ENCODE data around the gene SLC15A1.
"Not testable (repeated sequence)": the region's sequence is repeated elsewhere in the genome, so short reads cannot be mapped to it uniquely, and the experiment has no call there.

SLC15A1 gene

GRCh38 chr13:98755729-98756128, 3.3 kb upstream of the SLC15A1 start:
- CTCF ChIA-PET = no interaction called here
- DNase-seq (ENCODE audit: extremely low spot score) = no peak
- POLR2A ChIA-PET = no interaction called here
- TF ChIP-seq CTCF (IDR thresholded peaks at IDR 0.05; ENCODE audit: control extremely low read depth, extremely low read depth, low read depth, missing control alignments) = no peak

GRCh38 chr13:98755116-98755515, 2.6 kb upstream of the SLC15A1 start:
- ChIA-PET CTCF (no interaction called here), POLR2A (no interaction called here)
- TF ChIP-seq CTCF (IDR thresholded peaks at IDR 0.05; ENCODE audit: control extremely low read depth, extremely low read depth, low read depth, missing control alignments) = no peak
- DNase-seq (ENCODE audit: extremely low spot score) = no peak

GRCh38 chr13:98754468-98754867, 2.0 kb upstream of the SLC15A1 start:
- POLR2A ChIA-PET; DNase-seq (ENCODE audit: extremely low spot score); CTCF ChIA-PET: not testable (repeated sequence)

- no peak for TF ChIP-seq CTCF (IDR thresholded peaks at IDR 0.05; ENCODE audit: control extremely low read depth, extremely low read depth, low read depth, missing control alignments)
- CTCF ChIA-PET = no interaction called here
- no peak for DNase-seq (ENCODE audit: extremely low spot score)
- POLR2A ChIA-PET = no interaction called here
These were observed 508 bp downstream of the SLC15A1 start for GRCh38 chr13:98751861-98752466.

- ChIA-PET CTCF (no interaction called here), POLR2A (no interaction called here)
- no peak for DNase-seq (ENCODE audit: extremely low spot score)
- no peak for TF ChIP-seq CTCF (IDR thresholded peaks at IDR 0.05; ENCODE audit: control extremely low read depth, extremely low read depth, low read depth, missing control alignments)
These were observed 1.1 kb downstream of the SLC15A1 start for GRCh38 chr13:98751367-98751782.

GRCh38 chr13:98749501-98749900, 3.0 kb downstream of the SLC15A1 start:
- TF ChIP-seq CTCF (IDR thresholded peaks at IDR 0.05; ENCODE audit: control extremely low read depth, extremely low read depth, low read depth, missing control alignments) = no peak
- DNase-seq (ENCODE audit: extremely low spot score) = no peak
- ChIA-PET CTCF (no interaction called here), POLR2A (no interaction called here)

GRCh38 chr13:98746968-98747367, 5.5 kb downstream of the SLC15A1 start:
- no peak for TF ChIP-seq CTCF (IDR thresholded peaks at IDR 0.05; ENCODE audit: control extremely low read depth, extremely low read depth, low read depth, missing control alignments)
- ChIA-PET POLR2A (no interaction called here), CTCF (interaction anchor here (1.1 to 1.2 kb wide), 2 partner anchors 19 to 123 kb away, joined by 3 read pairs; no protein-coding TSS in a partner anchor)
- no peak for DNase-seq (ENCODE audit: extremely low spot score)
